T-helper 1 cell treated with Interleukin-12 subunit alpha and Interleukin-12 subunit beta and Interleukin-4 antibody, amounts not matched to agents 30 μg/mL and 1 μg/mL, for 36 hours (primary cell): ENCODE data around the gene PCDHGB5.
"Not testable (repeated sequence)": the region's sequence is repeated elsewhere in the genome, so short reads cannot be mapped to it uniquely, and the experiment has no call there.

Experiments
- H3K27ac Mint-ChIP-seq: one replicate; pipeline ENCODE4 v1.8.0; 2021; ENCODE audit warnings: mild to moderate bottlenecking, mixed read lengths
- H3K27me3 Mint-ChIP-seq: one replicate; pipeline ENCODE4 v1.8.0; 2021; ENCODE audit warnings: low read depth, mixed read lengths
- H3K36me3 Mint-ChIP-seq: one replicate; pipeline ENCODE4 v1.8.0; 2021; ENCODE audit warnings: low read depth, mixed read lengths
- H3K4me1 Mint-ChIP-seq: one replicate; pipeline ENCODE4 v1.8.0; 2021; ENCODE audit warnings: low read depth, mixed read lengths
- H3K4me3 Mint-ChIP-seq: one replicate; pipeline ENCODE4 v1.8.0; 2021; ENCODE audit warnings: mild to moderate bottlenecking, moderate library complexity, mixed read lengths
- H3K9me3 Mint-ChIP-seq: one replicate; pipeline ENCODE4 v1.8.0; 2021; ENCODE audit warnings: mixed read lengths

PCDHGB5 gene

GRCh38 chr5:141392429-141393198, 5.1 kb upstream of the PCDHGB5 start, which contains the start of gene PCDHGA8:
TSS of gene PCDHGA8 (plus strand) at chr5:141392633. CDS start at chr5:141392814, 181 bp downstream.
- H3K9me3 Mint-ChIP-seq: peaks cover 45% of the 10 kb centered on the region
- peaks cover 26% of the 10 kb centered on the region for H3K27me3 Mint-ChIP-seq
- no peaks in the 10 kb centered on the region for H3K4me1 Mint-ChIP-seq
- no peak within 1 kb of the TSS for H3K27ac Mint-ChIP-seq
- peaks cover 2% of the 10 kb centered on the region for H3K36me3 Mint-ChIP-seq
- no peak within 1 kb of the TSS for H3K4me3 Mint-ChIP-seq

GRCh38 chr5:141393267-141393666, 4.5 kb upstream of the PCDHGB5 start:
- Mint-ChIP-seq H3K4me1 (no peaks in the 10 kb centered on the region), H3K27ac (no peak overlapping the region), H3K27me3 (peaks cover 25% of the 10 kb centered on the region), H3K9me3 (peaks cover 45% of the 10 kb centered on the region), H3K36me3 (peaks cover 2% of the 10 kb centered on the region), H3K4me3 (no peak overlapping the region)

- H3K9me3 Mint-ChIP-seq: peaks cover 39% of the 10 kb centered on the region
- H3K36me3 Mint-ChIP-seq, H3K4me3 Mint-ChIP-seq, H3K4me1 Mint-ChIP-seq: not testable (repeated sequence)
- H3K27ac Mint-ChIP-seq: peak overlapping the region; percentile 55
- peaks cover 30% of the 10 kb centered on the region for H3K27me3 Mint-ChIP-seq
Observed at GRCh38 chr5:141394401-141395187, 3.2 kb upstream of the PCDHGB5 start.

GRCh38 chr5:141398608-141399007, 861 bp downstream of the PCDHGB5 start:
- H3K36me3 Mint-ChIP-seq: peaks cover 3% of the 10 kb centered on the region
- peaks cover 23% of the 10 kb centered on the region for H3K9me3 Mint-ChIP-seq
- no peak overlapping the region for H3K27ac Mint-ChIP-seq

GRCh38 chr5:141399555-141400258, 2.0 kb downstream of the PCDHGB5 start:
- Mint-ChIP-seq H3K27ac (no peak overlapping the region), H3K36me3 (peaks cover 3% of the 10 kb centered on the region), H3K4me1 (no peaks in the 10 kb centered on the region), H3K9me3 (peaks cover 16% of the 10 kb centered on the region), H3K4me3 (no peak overlapping the region), H3K27me3 (peaks cover 39% of the 10 kb centered on the region)

More at GRCh38 chr5:141398608-141399007, 861 bp downstream of the PCDHGB5 start:
- Mint-ChIP-seq H3K4me1 (no peaks in the 10 kb centered on the region), H3K27me3 (peaks cover 42% of the 10 kb centered on the region), H3K4me3 (no peak overlapping the region)

- H3K27ac Mint-ChIP-seq: no peak within 1 kb of the TSS
- H3K36me3 Mint-ChIP-seq: peaks cover 3% of the 10 kb centered on the region
- H3K4me1 Mint-ChIP-seq: no peaks in the 10 kb centered on the region
- H3K4me3 Mint-ChIP-seq: no peak within 1 kb of the TSS
- H3K9me3 Mint-ChIP-seq: peaks cover 15% of the 10 kb centered on the region
- peaks cover 43% of the 10 kb centered on the region for H3K27me3 Mint-ChIP-seq
Observed at GRCh38 chr5:141402553-141403243, 5.0 kb downstream of the PCDHGB5 start, which contains the start of gene PCDHGA9. TSS of gene PCDHGA9 (plus strand) at chr5:141402778. CDS start at chr5:141402953, 175 bp downstream.

GRCh38 chr5:141403387-141403786, 5.6 kb downstream of the PCDHGB5 start:
- H3K9me3 Mint-ChIP-seq: peaks cover 18% of the 10 kb centered on the region
- H3K27me3 Mint-ChIP-seq: peaks cover 49% of the 10 kb centered on the region
- no peak overlapping the region for H3K4me3 Mint-ChIP-seq
- peaks cover 2% of the 10 kb centered on the region for H3K4me1 Mint-ChIP-seq
- H3K27ac Mint-ChIP-seq: no peak overlapping the region
- peaks cover 5% of the 10 kb centered on the region for H3K36me3 Mint-ChIP-seq

- Mint-ChIP-seq H3K4me3 (peak within 1 kb of the TSS; percentile 73), H3K36me3 (peaks cover 13% of the 10 kb centered on the region), H3K27me3 (peaks cover 43% of the 10 kb centered on the region), H3K9me3 (peaks cover 21% of the 10 kb centered on the region)
- not testable (repeated sequence) for H3K4me1 Mint-ChIP-seq, H3K27ac Mint-ChIP-seq
Observed at GRCh38 chr5:141407790-141408505, 10.2 kb downstream of the PCDHGB5 start, which contains the start of gene PCDHGB6. TSS of gene PCDHGB6 (plus strand) at chr5:141408021. CDS start at chr5:141408203, 182 bp downstream.

GRCh38 chr5:141409598-141410306, 12.0 kb downstream of the PCDHGB5 start:
- Mint-ChIP-seq H3K27me3 (peaks cover 52% of the 10 kb centered on the region), H3K4me1 (peaks cover 16% of the 10 kb centered on the region), H3K9me3 (peaks cover 26% of the 10 kb centered on the region), H3K27ac (peak overlapping the region; percentile 52), H3K36me3 (peaks cover 15% of the 10 kb centered on the region), H3K4me3 (no peak overlapping the region)

GRCh38 chr5:141411575-141411974, 13.8 kb downstream of the PCDHGB5 start:
- Mint-ChIP-seq H3K4me3 (no peak overlapping the region), H3K27ac (no peak overlapping the region), H3K9me3 (peaks cover 21% of the 10 kb centered on the region), H3K27me3 (peaks cover 62% of the 10 kb centered on the region), H3K4me1 (peaks cover 16% of the 10 kb centered on the region), H3K36me3 (peaks cover 15% of the 10 kb centered on the region)

- Mint-ChIP-seq H3K9me3 (peaks cover 24% of the 10 kb centered on the region), H3K4me3 (peak within 1 kb of the TSS; percentile 82), H3K27ac (peak within 1 kb of the TSS; percentile 4), H3K4me1 (peaks cover 20% of the 10 kb centered on the region), H3K27me3 (peaks cover 67% of the 10 kb centered on the region), H3K36me3 (peaks cover 15% of the 10 kb centered on the region)
Observed at GRCh38 chr5:141412854-141413539, 15.2 kb downstream of the PCDHGB5 start, which contains the start of gene PCDHGA10. TSS of gene PCDHGA10 (plus strand) at chr5:141412987. CDS start at chr5:141413176, 189 bp downstream.

- Mint-ChIP-seq H3K27ac (peak overlapping the region; percentile 4), H3K4me3 (peak overlapping the region; percentile 82), H3K27me3 (peaks cover 67% of the 10 kb centered on the region), H3K36me3 (peaks cover 13% of the 10 kb centered on the region), H3K4me1 (peaks cover 17% of the 10 kb centered on the region), H3K9me3 (peaks cover 26% of the 10 kb centered on the region)
Observed at GRCh38 chr5:141413540-141414069, 15.9 kb downstream of the PCDHGB5 start.
